ENCODE results near the gene PATJ. TPM values are rescaled to one million over a fixed set of nuclear protein-coding genes. Genes with fewer than 3 reads are reported as not detected.

PATJ gene
- total and polyA plus RNA-seq, 8 donors = 9.1 to 195 (median 68.0) TPM

DNA sequence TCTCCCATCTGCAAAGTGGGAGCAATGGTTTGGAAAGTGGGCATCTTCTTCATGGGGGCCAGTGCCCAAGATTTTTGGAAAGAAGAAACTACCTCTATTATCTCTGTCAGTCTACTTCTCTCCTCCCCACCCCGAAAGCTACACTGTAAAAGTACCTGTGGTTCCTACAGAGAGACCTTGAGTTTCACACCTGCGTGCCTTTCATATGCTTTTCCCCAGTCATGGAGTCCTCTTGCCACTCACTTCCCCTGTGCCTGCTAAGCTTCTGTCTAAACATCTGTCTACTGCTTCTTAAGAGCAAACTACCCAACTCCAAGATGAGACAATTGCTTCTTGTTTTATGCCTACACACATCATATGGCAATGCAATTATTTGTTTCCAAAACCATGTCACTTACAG, 261.5 kb downstream of the PATJ start:
- WGBS, 5 donors = 90 to 95% (median 94%) methylated on average over 2 of the region's 2 CpGs
- Histone ChIP-seq H3K9me3 (no peaks in the 10 kb centered on the region), H3K27ac (no peak overlapping the region), H3K36me3 (peaks cover 0 to 18% (median 8%) of the 10 kb centered on the region in 4 donors), H3K4me1 (no peaks in the 10 kb centered on the region), H3K4me3 (no peak overlapping the region), H3K27me3 (no peaks in the 10 kb centered on the region)
- TF ChIP-seq POLR2A (IDR thresholded peaks at IDR 0.05) (no peak), EP300 (IDR thresholded peaks at IDR 0.05) (no peak)
- DNase-seq = no peak
- intact Hi-C loops (cut with DNase I; ENCODE audit: low total_unique reads) = no loop called here

DNA sequence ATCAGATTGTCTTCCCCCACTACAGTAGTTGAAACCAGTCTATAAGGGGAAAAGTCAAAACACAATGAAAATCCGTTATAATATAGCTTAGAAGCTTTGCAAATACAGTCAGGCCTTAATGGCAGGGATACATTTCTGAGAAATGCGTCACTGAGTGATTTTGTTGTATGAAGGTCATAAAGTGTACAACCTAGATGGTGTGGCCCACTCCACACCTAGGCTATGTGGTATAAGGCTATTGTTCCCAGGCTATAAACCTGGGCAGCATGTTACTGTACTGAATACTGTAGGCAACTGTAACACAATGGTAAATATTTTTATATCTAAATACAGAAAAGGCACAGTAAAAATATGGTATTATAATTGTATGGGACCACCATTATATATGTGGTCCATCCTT, 264.4 kb downstream of the PATJ start:
- DNase-seq = no peak
- 50 to 95% (median 87%) methylated on average over 2 of the region's 2 CpGs for WGBS, 5 donors
- H3K4me3 ChIP-seq = no peak overlapping the region
- no peaks in the 10 kb centered on the region for H3K9me3 ChIP-seq
- TF ChIP-seq EP300 (IDR thresholded peaks at IDR 0.05) (no peak), POLR2AphosphoS5 (IDR thresholded peaks at IDR 0.05) (no peak)
- TF ChIP-seq, protein P1, sequence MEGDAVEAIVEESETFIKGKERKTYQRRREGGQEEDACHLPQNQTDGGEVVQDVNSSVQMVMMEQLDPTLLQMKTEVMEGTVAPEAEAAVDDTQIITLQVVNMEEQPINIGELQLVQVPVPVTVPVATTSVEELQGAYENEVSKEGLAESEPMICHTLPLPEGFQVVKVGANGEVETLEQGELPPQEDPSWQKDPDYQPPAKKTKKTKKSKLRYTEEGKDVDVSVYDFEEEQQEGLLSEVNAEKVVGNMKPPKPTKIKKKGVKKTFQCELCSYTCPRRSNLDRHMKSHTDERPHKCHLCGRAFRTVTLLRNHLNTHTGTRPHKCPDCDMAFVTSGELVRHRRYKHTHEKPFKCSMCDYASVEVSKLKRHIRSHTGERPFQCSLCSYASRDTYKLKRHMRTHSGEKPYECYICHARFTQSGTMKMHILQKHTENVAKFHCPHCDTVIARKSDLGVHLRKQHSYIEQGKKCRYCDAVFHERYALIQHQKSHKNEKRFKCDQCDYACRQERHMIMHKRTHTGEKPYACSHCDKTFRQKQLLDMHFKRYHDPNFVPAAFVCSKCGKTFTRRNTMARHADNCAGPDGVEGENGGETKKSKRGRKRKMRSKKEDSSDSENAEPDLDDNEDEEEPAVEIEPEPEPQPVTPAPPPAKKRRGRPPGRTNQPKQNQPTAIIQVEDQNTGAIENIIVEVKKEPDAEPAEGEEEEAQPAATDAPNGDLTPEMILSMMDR (IDR thresholded peaks at IDR 0.05) = no peak
- no peaks in the 10 kb centered on the region for H3K4me1 ChIP-seq
- no peak overlapping the region for H3K27ac ChIP-seq
- H3K36me3 ChIP-seq = peaks cover 0 to 18% (median 8%) of the 10 kb centered on the region in 4 donors
- no peaks in the 10 kb centered on the region for H3K27me3 ChIP-seq
- intact Hi-C loops (cut with DNase I; ENCODE audit: low total_unique reads) = no loop called here

DNA sequence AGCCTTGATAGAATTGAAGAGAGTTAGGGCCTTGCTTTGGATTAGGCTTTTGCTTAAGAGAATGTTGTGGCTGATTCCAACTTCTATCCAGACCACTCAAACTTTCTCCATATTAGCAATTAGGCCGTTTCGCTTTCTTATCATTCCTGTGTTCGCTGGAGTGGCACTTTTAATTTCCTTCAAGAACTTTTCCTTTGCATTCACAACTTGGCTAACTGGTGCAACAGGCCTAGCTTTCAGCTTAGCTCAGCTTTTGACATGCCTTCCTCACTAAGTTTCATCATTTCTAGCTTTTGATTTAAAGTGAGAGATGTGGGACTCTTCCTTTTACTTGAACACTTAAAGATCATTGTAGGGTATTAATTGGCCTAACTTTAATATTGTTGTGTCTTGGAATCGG, 268.7 kb downstream of the PATJ start:
- no peak for DNase-seq
- H3K9me3 ChIP-seq = no peaks in the 10 kb centered on the region
- no peak overlapping the region for H3K27ac ChIP-seq
- intact Hi-C loops (cut with DNase I; ENCODE audit: low total_unique reads) = no loop called here
- TF ChIP-seq POLR2AphosphoS5 (IDR thresholded peaks at IDR 0.05) (no peak), EP300 (IDR thresholded peaks at IDR 0.05) (no peak), POLR2A (IDR thresholded peaks at IDR 0.05) (no peak)
- TF ChIP-seq, protein P1 (IDR thresholded peaks at IDR 0.05) = no peak
- no peaks in the 10 kb centered on the region for H3K27me3 ChIP-seq
- no peak overlapping the region for H3K4me3 ChIP-seq
- 44 to 96% (median 83%) methylated on average over 4 of the region's 4 CpGs for WGBS, 5 donors
- H3K4me1 ChIP-seq = peaks cover 0 to 4% (median 0%) of the 10 kb centered on the region in 4 donors
- peaks cover 0 to 18% (median 11%) of the 10 kb centered on the region in 4 donors for H3K36me3 ChIP-seq

DNA sequence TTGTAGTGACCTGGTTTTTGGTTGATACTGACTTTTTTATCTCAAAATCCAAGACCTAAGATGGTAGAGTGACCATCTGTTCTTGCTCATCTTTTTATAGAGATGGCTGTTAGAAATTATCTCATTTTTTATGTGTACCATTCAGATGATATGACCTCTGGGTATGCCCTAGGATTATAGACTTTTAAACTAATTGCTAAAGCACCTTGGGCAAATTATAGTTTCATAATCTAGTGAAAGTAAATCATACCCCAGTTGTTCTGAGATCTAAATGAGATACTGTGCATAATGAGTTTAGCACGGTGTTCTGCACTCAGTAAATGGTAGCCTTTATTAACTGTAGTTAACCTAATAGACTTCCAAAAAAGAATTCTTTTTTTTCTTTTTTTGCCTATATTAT, 269.8 kb downstream of the PATJ start:
- Histone ChIP-seq H3K27me3 (no peaks in the 10 kb centered on the region), H3K27ac (no peak overlapping the region), H3K4me1 (peaks cover 0 to 4% (median 0%) of the 10 kb centered on the region in 4 donors), H3K9me3 (no peaks in the 10 kb centered on the region), H3K4me3 (no peak overlapping the region), H3K36me3 (peaks cover 0 to 15% (median 8%) of the 10 kb centered on the region in 4 donors)
- intact Hi-C loops (cut with DNase I; ENCODE audit: low total_unique reads) = no loop called here
- TF ChIP-seq POLR2AphosphoS5 (IDR thresholded peaks at IDR 0.05) = no peak
- TF ChIP-seq EP300 (IDR thresholded peaks at IDR 0.05) = no peak
- TF ChIP-seq, protein P1 (IDR thresholded peaks at IDR 0.05) = no peak
- no peak for TF ChIP-seq POLR2A (IDR thresholded peaks at IDR 0.05)
- WGBS, 5 donors = 47 to 88% (median 76%) methylated on average over 1 of the region's 1 CpG
- no peak for DNase-seq

DNA sequence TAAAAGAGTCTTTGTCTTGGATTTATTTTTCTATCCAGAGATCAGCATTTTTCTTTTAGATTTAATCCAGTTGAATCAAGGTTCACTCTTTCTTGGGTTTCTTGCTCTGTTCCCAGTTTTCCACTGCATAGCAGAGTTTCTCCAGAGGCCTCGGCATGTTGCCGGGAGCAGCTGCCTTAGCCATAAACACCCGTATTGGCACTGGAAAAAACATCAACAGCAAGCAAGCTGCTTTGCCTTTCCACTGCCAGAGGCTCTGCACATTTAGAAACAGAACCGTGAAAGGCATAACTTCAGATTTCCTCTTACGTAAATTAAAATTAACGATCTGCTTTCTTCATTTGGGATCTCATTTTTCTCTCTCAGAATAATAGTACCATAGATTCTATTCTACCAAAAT, 270.6 kb downstream of the PATJ start:
- Histone ChIP-seq H3K4me3 (no peak overlapping the region), H3K27me3 (no peaks in the 10 kb centered on the region), H3K4me1 (peaks cover 0 to 4% (median 0%) of the 10 kb centered on the region in 4 donors), H3K27ac (no peak overlapping the region), H3K9me3 (no peaks in the 10 kb centered on the region), H3K36me3 (peaks cover 0 to 9% (median 2%) of the 10 kb centered on the region in 4 donors)
- intact Hi-C loops (cut with DNase I; ENCODE audit: low total_unique reads) = no loop called here
- WGBS, 5 donors = 65 to 84% (median 77%) methylated on average over 6 of the region's 6 CpGs
- no peak for TF ChIP-seq EP300 (IDR thresholded peaks at IDR 0.05)
- TF ChIP-seq, protein P1 (IDR thresholded peaks at IDR 0.05) = no peak
- TF ChIP-seq POLR2A (IDR thresholded peaks at IDR 0.05) = no peak
- DNase-seq = peak in 1 of 2 donors; percentile 42

Data from stomach (tissue), 9 donors.